HEK293 (cell line): ENCODE results near the gene CBFA2T2.

Experiments used
- BCL11A ChIP-seq: fragments of 450-650 bp; formaldehyde crosslinking; IDR thresholded peaks from 2 replicates; pipeline ENCODE4 v1.5.1; 2016; ENCODE audit warnings: low read depth, missing biosample characterization, missing genetic modification characterization
- HOXA7 ChIP-seq: sonication (generic); formaldehyde crosslinking; IDR thresholded peaks from 2 replicates; pipeline ENCODE4 v1.8.1; 2022; ENCODE audit warnings: missing genetic modification reagents, borderline replicate concordance
- TCF7L2 ChIP-seq: IDR thresholded peaks from 2 replicates; pipeline ENCODE4 v1.6.1; 2011; ENCODE audit warnings: low read depth, mild to moderate bottlenecking, inconsistent platforms, low read length, moderate library complexity, borderline replicate concordance
- ZBTB1 ChIP-seq: fragments of 450-650 bp; formaldehyde crosslinking; IDR thresholded peaks from 2 replicates; pipeline ENCODE4 v1.5.1; 2016; ENCODE audit warnings: missing biosample characterization, missing genetic modification characterization
- ZBTB7A ChIP-seq: fragments of 450-650 bp; formaldehyde crosslinking; IDR thresholded peaks from 2 replicates; pipeline ENCODE4 v1.5.1; 2016; ENCODE audit warnings: low read depth, missing biosample characterization, missing genetic modification characterization
- ZNF132 ChIP-seq: fragments of 450-650 bp; formaldehyde crosslinking; IDR thresholded peaks from 2 replicates; pipeline ENCODE4 v1.5.1; 2017; ENCODE audit warnings: missing biosample characterization, missing genetic modification characterization, borderline replicate concordance
- ZNF140 ChIP-seq: fragments of 450-650 bp; formaldehyde crosslinking; IDR thresholded peaks from 2 replicates; pipeline ENCODE4 v1.5.1; 2016; ENCODE audit warnings: missing biosample characterization, missing genetic modification characterization
- ZNF274 ChIP-seq, 2 experiments: fragments of 200-500 bp in 1 of 2; fragments of 450-650 bp in 1 of 2; sonication (Bioruptor generic) in 1 of 2; formaldehyde crosslinking in 1 of 2; IDR thresholded peaks; 2 replicates each; pipeline versions ENCODE4 v1.5.1 to v1.6.1; 2014 to 2016; ENCODE audit warnings: borderline replicate concordance in 1 of 2, inconsistent platforms in 1 of 2, low read length in 1 of 2, missing biosample characterization in 1 of 2, missing genetic modification characterization in 1 of 2
- ZNF311 ChIP-seq: fragments of 450-650 bp; formaldehyde crosslinking; IDR thresholded peaks from 2 replicates; pipeline ENCODE4 v1.5.1; 2017; ENCODE audit warnings: missing biosample characterization, missing genetic modification characterization, borderline replicate concordance
- ZNF561 ChIP-seq: fragments of 450-650 bp; IDR thresholded peaks from 2 replicates; pipeline ENCODE4 v1.5.1; 2018; ENCODE audit warnings: missing biosample characterization, missing genetic modification characterization, borderline replicate concordance
- ZNF580 ChIP-seq: fragments of 450-650 bp; formaldehyde crosslinking; IDR thresholded peaks from 2 replicates; pipeline ENCODE4 v1.5.1; 2016; ENCODE audit warnings: missing biosample characterization, missing genetic modification characterization
- TF ChIP-seq, protein P1 (sequence below): fragments of 450-650 bp; formaldehyde crosslinking; IDR thresholded peaks from 2 replicates; pipeline ENCODE4 v1.5.1; 2016; ENCODE audit warnings: missing biosample characterization, missing genetic modification characterization

- TF ChIP-seq, protein P1, sequence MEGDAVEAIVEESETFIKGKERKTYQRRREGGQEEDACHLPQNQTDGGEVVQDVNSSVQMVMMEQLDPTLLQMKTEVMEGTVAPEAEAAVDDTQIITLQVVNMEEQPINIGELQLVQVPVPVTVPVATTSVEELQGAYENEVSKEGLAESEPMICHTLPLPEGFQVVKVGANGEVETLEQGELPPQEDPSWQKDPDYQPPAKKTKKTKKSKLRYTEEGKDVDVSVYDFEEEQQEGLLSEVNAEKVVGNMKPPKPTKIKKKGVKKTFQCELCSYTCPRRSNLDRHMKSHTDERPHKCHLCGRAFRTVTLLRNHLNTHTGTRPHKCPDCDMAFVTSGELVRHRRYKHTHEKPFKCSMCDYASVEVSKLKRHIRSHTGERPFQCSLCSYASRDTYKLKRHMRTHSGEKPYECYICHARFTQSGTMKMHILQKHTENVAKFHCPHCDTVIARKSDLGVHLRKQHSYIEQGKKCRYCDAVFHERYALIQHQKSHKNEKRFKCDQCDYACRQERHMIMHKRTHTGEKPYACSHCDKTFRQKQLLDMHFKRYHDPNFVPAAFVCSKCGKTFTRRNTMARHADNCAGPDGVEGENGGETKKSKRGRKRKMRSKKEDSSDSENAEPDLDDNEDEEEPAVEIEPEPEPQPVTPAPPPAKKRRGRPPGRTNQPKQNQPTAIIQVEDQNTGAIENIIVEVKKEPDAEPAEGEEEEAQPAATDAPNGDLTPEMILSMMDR (tag by site-specific recombination) = no peak
- no peak for TF ChIP-seq ZNF274 (IDR thresholded peaks at IDR 0.05; ENCODE audit: low read length)
- no peak for TF ChIP-seq ZNF274 (tag by site-specific recombination; IDR thresholded peaks at IDR 0.05; ENCODE audit: borderline replicate concordance)
- TF ChIP-seq ZNF311 (tag by site-specific recombination) = no peak
- TF ChIP-seq TCF7L2 = no peak
- no peak for TF ChIP-seq ZBTB1 (tag by site-specific recombination)
- TF ChIP-seq ZNF561 (tag by site-specific recombination) = no peak
- no peak for TF ChIP-seq ZNF580 (tag by site-specific recombination)
- no peak for TF ChIP-seq HOXA7 (CRISPR knock-in tag)
- no peak for TF ChIP-seq ZNF132 (tag by site-specific recombination)
- no peak for TF ChIP-seq ZBTB7A (tag by site-specific recombination)
- TF ChIP-seq BCL11A (tag by site-specific recombination) = no peak
- TF ChIP-seq ZNF140 (tag by site-specific recombination) = no peak
Measured at GRCh38 chr20:33677991-33678702, 188.3 kb downstream of the CBFA2T2 start.
